ENCODE data around the gene BCAR3.
"Not testable (repeated sequence)": the region's sequence is repeated elsewhere in the genome, so short reads cannot be mapped to it uniquely, and the experiment has no call there.

Gene BCAR3

GRCh38 chr1:93598861-93599439, 82.7 kb downstream of the BCAR3 start:
- Histone ChIP-seq H3K36me3 (ENCODE audit: control insufficient read depth in 1 of 2, insufficient read depth in 2 of 2, low read length in 2 of 2) (no peaks in the 10 kb centered on the region), H3K27ac (ENCODE audit: low read length) (no peak overlapping the region), H3K9me3 (ENCODE audit: control insufficient read depth in 1 of 2, low read length in 2 of 2) (no peaks in the 10 kb centered on the region), H3K4me3 (ENCODE audit: low read depth in 1 of 2, low read length in 2 of 2) (no peak overlapping the region), H3K4me1 (ENCODE audit: control insufficient read depth in 1 of 2, insufficient read depth in 2 of 2, low read length in 2 of 2) (peaks cover 0 to 28% of the 10 kb centered on the region in 2 donors), H3K27me3 (ENCODE audit: low read depth, low read length) (no peaks in the 10 kb centered on the region)

- Histone ChIP-seq H3K9me3 (ENCODE audit: control insufficient read depth in 1 of 2, low read length in 2 of 2) (no peaks in the 10 kb centered on the region), H3K27ac (ENCODE audit: low read length) (no peak overlapping the region), H3K4me3 (ENCODE audit: low read depth in 1 of 2, low read length in 2 of 2) (no peak overlapping the region), H3K27me3 (ENCODE audit: low read depth, low read length) (no peaks in the 10 kb centered on the region), H3K4me1 (ENCODE audit: control insufficient read depth in 1 of 2, insufficient read depth in 2 of 2, low read length in 2 of 2) (peaks cover 0 to 28% of the 10 kb centered on the region in 2 donors), H3K36me3 (ENCODE audit: control insufficient read depth in 1 of 2, insufficient read depth in 2 of 2, low read length in 2 of 2) (no peaks in the 10 kb centered on the region)
These were observed 83.2 kb downstream of the BCAR3 start for GRCh38 chr1:93598396-93598795.

GRCh38 chr1:93597709-93598108, 83.9 kb downstream of the BCAR3 start:
- no peak overlapping the region for H3K4me3 ChIP-seq (ENCODE audit: low read depth in 1 of 2, low read length in 2 of 2)

GRCh38 chr1:93596329-93597089, 85.1 kb downstream of the BCAR3 start:
- H3K36me3 ChIP-seq (ENCODE audit: control insufficient read depth in 1 of 2, insufficient read depth in 2 of 2, low read length in 2 of 2), result peaks cover 0 to 7% of the 10 kb centered on the region in 2 donors
- peaks cover 0 to 28% of the 10 kb centered on the region in 2 donors for H3K4me1 ChIP-seq (ENCODE audit: control insufficient read depth in 1 of 2, insufficient read depth in 2 of 2, low read length in 2 of 2)
- no peak overlapping the region for H3K27ac ChIP-seq (ENCODE audit: low read length)
- no peaks in the 10 kb centered on the region for H3K27me3 ChIP-seq (ENCODE audit: low read depth, low read length)
- no peak overlapping the region for H3K4me3 ChIP-seq (ENCODE audit: low read depth in 1 of 2, low read length in 2 of 2)
- H3K9me3 ChIP-seq (ENCODE audit: control insufficient read depth in 1 of 2, low read length in 2 of 2), result no peaks in the 10 kb centered on the region

More at GRCh38 chr1:93597709-93598108, 83.9 kb downstream of the BCAR3 start:
- peaks cover 0 to 28% of the 10 kb centered on the region in 2 donors for H3K4me1 ChIP-seq (ENCODE audit: control insufficient read depth in 1 of 2, insufficient read depth in 2 of 2, low read length in 2 of 2)
- H3K27ac ChIP-seq (ENCODE audit: low read length), result no peak overlapping the region
- H3K36me3 ChIP-seq (ENCODE audit: control insufficient read depth in 1 of 2, insufficient read depth in 2 of 2, low read length in 2 of 2), result no peaks in the 10 kb centered on the region
- H3K9me3 ChIP-seq (ENCODE audit: control insufficient read depth in 1 of 2, low read length in 2 of 2), result no peaks in the 10 kb centered on the region
- no peaks in the 10 kb centered on the region for H3K27me3 ChIP-seq (ENCODE audit: low read depth, low read length)

- no peaks in the 10 kb centered on the region for H3K27me3 ChIP-seq (ENCODE audit: low read depth, low read length)
- H3K9me3 ChIP-seq (ENCODE audit: control insufficient read depth in 1 of 2, low read length in 2 of 2), result no peaks in the 10 kb centered on the region
- peaks cover 0 to 28% of the 10 kb centered on the region in 2 donors for H3K4me1 ChIP-seq (ENCODE audit: control insufficient read depth in 1 of 2, insufficient read depth in 2 of 2, low read length in 2 of 2)
- no peak overlapping the region for H3K4me3 ChIP-seq (ENCODE audit: low read depth in 1 of 2, low read length in 2 of 2)
- peaks cover 0 to 7% of the 10 kb centered on the region in 2 donors for H3K36me3 ChIP-seq (ENCODE audit: control insufficient read depth in 1 of 2, insufficient read depth in 2 of 2, low read length in 2 of 2)
- H3K27ac ChIP-seq (ENCODE audit: low read length), result no peak overlapping the region
These were observed 85.9 kb downstream of the BCAR3 start for GRCh38 chr1:93595743-93596142.

- no peak overlapping the region for H3K4me3 ChIP-seq (ENCODE audit: low read depth in 1 of 2, low read length in 2 of 2)
- H3K27me3 ChIP-seq (ENCODE audit: low read depth, low read length), result no peaks in the 10 kb centered on the region
- H3K36me3 ChIP-seq (ENCODE audit: control insufficient read depth in 1 of 2, insufficient read depth in 2 of 2, low read length in 2 of 2), result peaks cover 0 to 7% of the 10 kb centered on the region in 2 donors
- H3K4me1 ChIP-seq (ENCODE audit: control insufficient read depth in 1 of 2, insufficient read depth in 2 of 2, low read length in 2 of 2), result peaks cover 0 to 28% of the 10 kb centered on the region in 2 donors
- no peak overlapping the region for H3K27ac ChIP-seq (ENCODE audit: low read length)
- no peaks in the 10 kb centered on the region for H3K9me3 ChIP-seq (ENCODE audit: control insufficient read depth in 1 of 2, low read length in 2 of 2)
These were observed 86.4 kb downstream of the BCAR3 start for GRCh38 chr1:93595266-93595665.

- no peak overlapping the region for H3K4me3 ChIP-seq (ENCODE audit: low read depth in 1 of 2, low read length in 2 of 2)
- H3K36me3 ChIP-seq (ENCODE audit: control insufficient read depth in 1 of 2, insufficient read depth in 2 of 2, low read length in 2 of 2), result peaks cover 5 to 11% of the 10 kb centered on the region in 2 donors
- H3K9me3 ChIP-seq (ENCODE audit: control insufficient read depth in 1 of 2, low read length in 2 of 2), result no peaks in the 10 kb centered on the region
- H3K4me1 ChIP-seq (ENCODE audit: control insufficient read depth in 1 of 2, insufficient read depth in 2 of 2, low read length in 2 of 2), result peaks cover 0 to 28% of the 10 kb centered on the region in 2 donors
- H3K27me3 ChIP-seq (ENCODE audit: low read depth, low read length), result no peaks in the 10 kb centered on the region
- no peak overlapping the region for H3K27ac ChIP-seq (ENCODE audit: low read length)
These were observed 87.1 kb downstream of the BCAR3 start for GRCh38 chr1:93594603-93594880.

- no peak overlapping the region for H3K27ac ChIP-seq (ENCODE audit: low read length)
- peaks cover 5 to 16% of the 10 kb centered on the region in 2 donors for H3K36me3 ChIP-seq (ENCODE audit: control insufficient read depth in 1 of 2, insufficient read depth in 2 of 2, low read length in 2 of 2)
- H3K4me1 ChIP-seq (ENCODE audit: control insufficient read depth in 1 of 2, insufficient read depth in 2 of 2, low read length in 2 of 2), result peaks cover 0 to 28% of the 10 kb centered on the region in 2 donors
- H3K9me3 ChIP-seq (ENCODE audit: control insufficient read depth in 1 of 2, low read length in 2 of 2), result no peaks in the 10 kb centered on the region
- no peaks in the 10 kb centered on the region for H3K27me3 ChIP-seq (ENCODE audit: low read depth, low read length)
- no peak overlapping the region for H3K4me3 ChIP-seq (ENCODE audit: low read depth in 1 of 2, low read length in 2 of 2)
These were observed 87.6 kb downstream of the BCAR3 start for GRCh38 chr1:93593854-93594602.

- Histone ChIP-seq H3K4me1 (ENCODE audit: control insufficient read depth in 1 of 2, insufficient read depth in 2 of 2, low read length in 2 of 2) (peaks cover 0 to 17% of the 10 kb centered on the region in 2 donors), H3K4me3 (ENCODE audit: low read depth in 1 of 2, low read length in 2 of 2) (peak overlapping the region in 1 of 2 donors; percentile 35), H3K27ac (ENCODE audit: low read length) (peak overlapping the region; percentile 77), H3K36me3 (ENCODE audit: control insufficient read depth in 1 of 2, insufficient read depth in 2 of 2, low read length in 2 of 2) (peaks cover 13 to 27% of the 10 kb centered on the region in 2 donors), H3K27me3 (ENCODE audit: low read depth, low read length) (no peaks in the 10 kb centered on the region), H3K9me3 (ENCODE audit: control insufficient read depth in 1 of 2, low read length in 2 of 2) (no peaks in the 10 kb centered on the region)
These were observed 89.1 kb downstream of the BCAR3 start for GRCh38 chr1:93592551-93592949.

GRCh38 chr1:93591676-93592550, 89.7 kb downstream of the BCAR3 start:
- H3K27me3 ChIP-seq (ENCODE audit: low read depth, low read length), result no peaks in the 10 kb centered on the region
- peak overlapping the region in 1 of 2 donors; percentile 35 for H3K4me3 ChIP-seq (ENCODE audit: low read depth in 1 of 2, low read length in 2 of 2)
- peak overlapping the region; percentile 77 for H3K27ac ChIP-seq (ENCODE audit: low read length)
- H3K36me3 ChIP-seq (ENCODE audit: control insufficient read depth in 1 of 2, insufficient read depth in 2 of 2, low read length in 2 of 2), result peaks cover 17 to 31% of the 10 kb centered on the region in 2 donors
- peaks cover 0 to 14% of the 10 kb centered on the region in 2 donors for H3K4me1 ChIP-seq (ENCODE audit: control insufficient read depth in 1 of 2, insufficient read depth in 2 of 2, low read length in 2 of 2)
- H3K9me3 ChIP-seq (ENCODE audit: control insufficient read depth in 1 of 2, low read length in 2 of 2), result no peaks in the 10 kb centered on the region

GRCh38 chr1:93591291-93591675, 90.4 kb downstream of the BCAR3 start:
- H3K27me3 ChIP-seq (ENCODE audit: low read depth, low read length); H3K27ac ChIP-seq (ENCODE audit: low read length); H3K9me3 ChIP-seq (ENCODE audit: control insufficient read depth in 1 of 2, low read length in 2 of 2); H3K4me3 ChIP-seq (ENCODE audit: low read depth in 1 of 2, low read length in 2 of 2): not testable (repeated sequence)
- peaks cover 17 to 31% of the 10 kb centered on the region in 2 donors for H3K36me3 ChIP-seq (ENCODE audit: control insufficient read depth in 1 of 2, insufficient read depth in 2 of 2, low read length in 2 of 2)
- peaks cover 0 to 14% of the 10 kb centered on the region in 2 donors for H3K4me1 ChIP-seq (ENCODE audit: control insufficient read depth in 1 of 2, insufficient read depth in 2 of 2, low read length in 2 of 2)

Data from muscle layer of duodenum (tissue), 2 donors.